K562 (cell line): Measurements from ENCODE around the gene CAB39. TPM values are rescaled to one million over a fixed set of nuclear protein-coding genes. Genes with fewer than 3 reads are reported as not detected.

Experiments
- ATAC-seq: fragments of 200-7000 bp; cut with Tn5 transposase; 3 replicates; pipeline ENCODE4 v1.9.1; 2020; ENCODE audit warnings: moderate library complexity
- BruUV-seq: library from RNA; stranded (reverse); fragments of 400-500 nt; replicated peaks from 2 replicates; lab custom pipeline; 2021; lab: Mats Ljungman, UMichigan
- CTCF ChIA-PET: fragments of 300-600 bp; formaldehyde crosslinking; extraction: SDS; loops from one replicate; lab custom pipeline; 2021; ENCODE audit warnings: low intra/inter-chr PET ratio; lab: Yijun Ruan, JAX
- POLR2A ChIA-PET: fragments of 300-600, 350-650 bp; sonication (Branson Sonifier 250); formaldehyde crosslinking; extraction: SDS; loops from one replicate; lab custom pipeline; 2021; ENCODE audit warnings: antibody characterized with exemption, inconsistent platforms; lab: Yijun Ruan, JAX
- DNase-seq, 4 experiments: peaks; one replicate each; pipeline versions ENCODE4 v3.0.0 to v3.0.0-alpha.2; 2011 to 2018; ENCODE audit warnings: low spot score in 3 of 4, mixed read lengths in 3 of 4; ENCODE audit errors: extremely low read depth in 1 of 4
- FAIRE-seq: peaks from 2 replicates; lab custom pipeline; 2011; peaks lifted over from hg19 to GRCh38; lab: Jason Lieb, UNC
- H2AFZ ChIP-seq: 2 replicates; pipeline ENCODE4 v1.6.0; 2011; ENCODE audit warnings: low read depth, low read length, control low read depth, inconsistent platforms
- H3K27ac ChIP-seq: fragments of 200-600 bp; 3 replicates; pipeline ENCODE4 v1.8.0; 2011; ENCODE audit warnings: low read depth, mild to moderate bottlenecking, control low read depth, inconsistent platforms, low read length, moderate library complexity, mixed read lengths; ENCODE audit errors: extremely low read depth
- H3K27me3 ChIP-seq, 2 experiments: fragments of 300-600 bp in 1 of 2; 2 replicates in 1 of 2; 3 replicates in 1 of 2; pipeline versions ENCODE4 v1.6.0 to v1.8.0; 2011; ENCODE audit warnings: inconsistent platforms in 2 of 2, low read length in 2 of 2, mild to moderate bottlenecking in 1 of 2, mixed read lengths in 1 of 2, moderate library complexity in 1 of 2; ENCODE audit not compliant: control insufficient read depth in 2 of 2, insufficient read depth in 2 of 2
- H3K36me3 ChIP-seq: fragments of 300-600 bp; 3 replicates; pipeline ENCODE4 v1.8.0; 2011; ENCODE audit warnings: mild to moderate bottlenecking, low read length, inconsistent platforms; ENCODE audit not compliant: control insufficient read depth, insufficient read depth
- H3K4me1 ChIP-seq, 2 experiments: fragments of 200-600 bp in 1 of 2; replicated peaks in 1 of 2; 2 replicates in 1 of 2; 3 replicates in 1 of 2; pipeline versions ENCODE4 v1.5.1 to v1.8.0; 2011; ENCODE audit warnings: inconsistent platforms in 2 of 2, low read length in 2 of 2, mild to moderate bottlenecking in 1 of 2, mixed read lengths in 1 of 2, moderate library complexity in 1 of 2; ENCODE audit not compliant: control insufficient read depth in 2 of 2, insufficient read depth in 2 of 2
- H3K4me2 ChIP-seq: 2 replicates; pipeline ENCODE4 v1.6.1; 2011; ENCODE audit warnings: low read length, control low read depth, inconsistent platforms, mixed read lengths; ENCODE audit not compliant: insufficient read depth
- H3K4me3 ChIP-seq: fragments of 200-600 bp; sonication (generic), shearing (Covaris generic); 2 replicates; pipeline ENCODE4 v1.5.1; 2016; ENCODE audit warnings: control low read depth, inconsistent platforms
- H3K79me2 ChIP-seq: fragments of 200-600 bp; 3 replicates; pipeline ENCODE4 v1.8.0; 2011; ENCODE audit warnings: low read length, inconsistent platforms; ENCODE audit not compliant: control insufficient read depth, insufficient read depth
- H3K9ac ChIP-seq, 2 experiments: 2 replicates each; pipeline versions ENCODE4 v1.6.0 to v1.6.1; 2011; ENCODE audit warnings: low read depth in 2 of 2, low read length in 2 of 2, control low read depth in 1 of 2, inconsistent platforms in 1 of 2, mild to moderate bottlenecking in 1 of 2, mixed read lengths in 1 of 2; ENCODE audit not compliant: insufficient read depth in 1 of 2
- H3K9me1 ChIP-seq: one replicate; pipeline ENCODE4 v1.6.0; 2011; ENCODE audit warnings: inconsistent platforms, mild to moderate bottlenecking, low read length, moderate library complexity; ENCODE audit not compliant: control insufficient read depth, insufficient read depth
- H3K9me3 ChIP-seq: replicated peaks from 2 replicates; pipeline ENCODE4 v1.5.1; 2011; ENCODE audit warnings: low read depth, low read length, inconsistent platforms; ENCODE audit not compliant: control insufficient read depth, insufficient read depth
- H4K20me1 ChIP-seq: replicated peaks from 2 replicates; pipeline ENCODE4 v1.6.1; 2011; ENCODE audit warnings: low read length, inconsistent platforms, mixed read lengths; ENCODE audit not compliant: control insufficient read depth, insufficient read depth
- CBX2 ChIP-seq: fragments of 200-600 bp; sonication (generic); IDR thresholded peaks from one replicate; pipeline ENCODE4 v1.6.1; 2012; ENCODE audit warnings: mild to moderate bottlenecking, low read length, inconsistent platforms; ENCODE audit not compliant: insufficient read depth, poor library complexity, severe bottlenecking
- EWSR1 ChIP-seq: fragments of 450-650 bp; IDR thresholded peaks from 2 replicates; pipeline ENCODE4 v1.6.1; 2018; ENCODE audit warnings: borderline replicate concordance, mild to moderate bottlenecking, low read depth, moderate library complexity; ENCODE audit not compliant: partially characterized antibody
- NCOA4 ChIP-seq: fragments of 450-650 bp; IDR thresholded peaks from 2 replicates; pipeline ENCODE4 v1.6.1; 2018; ENCODE audit warnings: mild to moderate bottlenecking; ENCODE audit not compliant: partially characterized antibody
- NFRKB ChIP-seq: fragments of 450-650 bp; IDR thresholded peaks from 2 replicates; pipeline ENCODE4 v1.6.1; 2016; ENCODE audit warnings: low read depth
- RBM39 ChIP-seq: fragments of 200-400 bp; formaldehyde crosslinking; optimal IDR thresholded peaks from 2 replicates; pipeline ENCODE3; 2018; ENCODE audit warnings: low read depth, low read length
- TARDBP ChIP-seq: fragments of 450-650 bp; IDR thresholded peaks from 2 replicates; pipeline ENCODE4 v1.6.1; 2016
- TFAM ChIP-seq: fragments of 250-450 bp; sonication (Bioruptor Pico); conservative IDR thresholded peaks from 2 replicates; pipeline ENCODE4 v1.5.0; 2021; ENCODE audit warnings: mild to moderate bottlenecking, moderate library complexity
- ZNF589 ChIP-seq: fragments of 200-800 bp; sonication (Bioruptor generic); IDR thresholded peaks from 2 replicates; pipeline ENCODE4 v1.6.1; 2016; ENCODE audit warnings: low read depth, missing genetic modification characterization, missing compliant biosample characterization
- WGBS: fragments of 100-300 bp; shearing (Covaris generic); methylation state at CpG from one replicate; pipeline ENCODE4 v1.1.6; 2016; ENCODE audit warnings: low coverage, mixed read lengths; ENCODE audit not compliant: insufficient coverage; ENCODE audit errors: missing lambda C conversion rate; 5-methylcytosine and 5-hydroxymethylcytosine counted together
- in situ Hi-C: fragments of 300-500 bp; cut with MboI; formaldehyde crosslinking; loops from 4 replicates; pipeline ENCODE4 v1.15.0; 2018; ENCODE audit warnings: inconsistent platforms, mixed read lengths
- intact Hi-C: fragments of 100-400 bp; cut with micrococcal nuclease; formaldehyde crosslinking; loops from 2 replicates; pipeline ENCODE4 v1.14.2; 2022
- polyA plus RNA-seq, 8 experiments: library from polyadenylated mRNA; depleted of rRNA in 4 of 8; stranded (reverse) in 5 of 8; unstranded in 3 of 8; fragments of >200 nt; fragmentation: Nextera tagmentation in 2 of 8; fragmentation: Illumina TruSeq in 1 of 8; extraction: Ambion mirVana in 2 of 8; extraction: Trizol in 1 of 8; gene quantifications; 2 replicates each; pipeline versions ENCODE4 v1.2.1 to v1.2.3, GENCODE V29; 2011 to 2014; ENCODE audit warnings: inconsistent platforms in 1 of 8, missing spikeins in 1 of 8
- total RNA-seq, 7 experiments: library from RNA; depleted of rRNA in 6 of 7; stranded (reverse); fragments of >200 nt in 6 of 7; fragmentation: Illumina TruSeq in 2 of 7; extraction: Trizol in 2 of 7; gene quantifications; 2 replicates each; pipeline versions ENCODE4 v1.2.1 to v1.2.3, GENCODE V29; 2011 to 2021; ENCODE audit warnings: low replicate concordance in 1 of 7
- TF ChIP-seq, protein P1 (sequence below), 2 experiments: fragments of 200-800 bp in 1 of 2; sonication (Bioruptor generic) in 1 of 2; sonication (generic) in 1 of 2; formaldehyde crosslinking in 1 of 2; IDR thresholded peaks in 1 of 2; conservative IDR thresholded peaks in 1 of 2; 2 replicates each; pipeline versions ENCODE4 v1.5.0 to v1.6.1; 2016 to 2020; ENCODE audit warnings: missing compliant biosample characterization in 1 of 2, missing genetic modification characterization in 1 of 2, missing genetic modification reagents in 1 of 2
- TF ChIP-seq, protein P2 (sequence below): sonication (generic); formaldehyde crosslinking; IDR thresholded peaks from 2 replicates; pipeline ENCODE4 v1.8.1; 2023; ENCODE audit warnings: missing genetic modification reagents, mild to moderate bottlenecking, borderline replicate concordance
- TF ChIP-seq, protein P3 (sequence below): fragments of 250-450 bp; sonication (Bioruptor Pico); IDR thresholded peaks from 2 replicates; pipeline ENCODE4 v1.4.0; 2020; ENCODE audit warnings: mild to moderate bottlenecking, moderate library complexity

The CAB39 gene
- total and polyA plus RNA-seq, 9 of the 15 experiments (the other 6 are each of a cell fraction or from before 2014, with no cell fraction given) = 27.2 to 94.4 (median 70.1) TPM

DNA sequence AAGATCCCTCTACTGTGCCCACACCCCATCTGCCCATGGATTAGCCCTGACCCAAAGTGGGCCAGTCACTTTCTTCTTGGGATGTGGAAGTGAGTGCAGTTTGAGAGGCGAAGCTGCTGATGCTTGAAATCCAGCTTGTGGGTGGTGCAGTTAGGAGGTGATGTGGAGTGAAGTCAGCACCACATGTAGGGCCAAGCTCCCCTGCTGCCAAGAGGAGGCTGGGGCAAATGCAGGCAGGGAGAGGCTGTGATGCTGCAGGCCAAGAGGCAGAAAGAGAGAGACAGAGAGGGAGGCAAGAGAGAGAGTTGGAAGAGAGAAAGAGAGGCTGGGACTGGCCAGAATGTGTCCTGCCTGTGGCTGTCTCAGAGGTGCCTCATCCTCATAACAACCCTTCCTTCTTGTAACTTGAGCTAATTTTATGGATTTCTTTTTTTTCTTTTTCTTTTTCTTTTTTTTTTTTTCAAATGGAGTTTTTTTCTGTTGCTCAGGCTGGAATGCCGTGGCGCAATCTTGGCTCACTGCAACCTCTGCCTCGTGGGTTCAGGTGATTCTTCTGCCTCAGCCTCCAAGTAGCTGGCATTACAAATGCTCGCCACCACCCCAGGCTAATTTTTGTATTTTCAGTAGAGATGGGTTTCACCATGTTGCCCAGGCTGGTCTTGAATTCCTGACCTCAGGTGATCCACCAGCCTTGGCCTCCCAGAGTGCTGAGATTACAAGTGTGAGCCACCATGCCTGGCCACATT lies 35.3 kb upstream of the CAB39 start:
- intact Hi-C loops = no loop called here
- 74% methylated on average over 5 of the region's 5 CpGs for WGBS
- FAIRE-seq (no peak), DNase-seq (no peak), ATAC-seq (no peak)
- Histone ChIP-seq H4K20me1 (no peaks in the 10 kb centered on the region), H3K9ac (no peak overlapping the region), H3K4me1 (peaks cover 9 to 11% of the 10 kb centered on the region in 2 experiments; a peak in 4 of 5 replicates), H3K36me3 (no peaks in the 10 kb centered on the region), H3K9me1 (no peaks in the 10 kb centered on the region), H3K79me2 (no peaks in the 10 kb centered on the region), H3K4me3 (no peak overlapping the region), H3K27me3 (no peaks in the 10 kb centered on the region), H3K27ac (no peak overlapping the region), H2AFZ (no peak overlapping the region), H3K4me2 (no peak overlapping the region), H3K9me3 (peaks cover 3% of the 10 kb centered on the region; the same call in 1 of the 2 replicates)
- CTCF ChIA-PET = no interaction called here
- no TSS peak for BruUV-seq
- POLR2A ChIA-PET = interaction anchor here (1.1 to 1.2 kb wide), 2 partner anchors 8 to 18 kb away, joined by 3 to 4 read pairs; no protein-coding TSS in a partner anchor
- in situ Hi-C loops = no loop called here
- TF ChIP-seq ZNF589 (CRISPR knock-in tag) = no peak
- no peak for TF ChIP-seq TFAM (CRISPR knock-in tag)
- no peak for TF ChIP-seq NCOA4
- no peak for TF ChIP-seq EWSR1
- TF ChIP-seq, protein P1, sequence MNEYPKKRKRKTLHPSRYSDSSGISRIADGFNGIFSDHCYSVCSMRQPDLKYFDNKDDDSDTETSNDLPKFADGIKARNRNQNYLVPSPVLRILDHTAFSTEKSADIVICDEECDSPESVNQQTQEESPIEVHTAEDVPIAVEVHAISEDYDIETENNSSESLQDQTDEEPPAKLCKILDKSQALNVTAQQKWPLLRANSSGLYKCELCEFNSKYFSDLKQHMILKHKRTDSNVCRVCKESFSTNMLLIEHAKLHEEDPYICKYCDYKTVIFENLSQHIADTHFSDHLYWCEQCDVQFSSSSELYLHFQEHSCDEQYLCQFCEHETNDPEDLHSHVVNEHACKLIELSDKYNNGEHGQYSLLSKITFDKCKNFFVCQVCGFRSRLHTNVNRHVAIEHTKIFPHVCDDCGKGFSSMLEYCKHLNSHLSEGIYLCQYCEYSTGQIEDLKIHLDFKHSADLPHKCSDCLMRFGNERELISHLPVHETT (CRISPR knock-in tag; conservative IDR thresholded peaks at IDR 0.05 in 1 of 2, IDR thresholded peaks at IDR 0.05 in 1 of 2) = no peak
- TF ChIP-seq, protein P2, sequence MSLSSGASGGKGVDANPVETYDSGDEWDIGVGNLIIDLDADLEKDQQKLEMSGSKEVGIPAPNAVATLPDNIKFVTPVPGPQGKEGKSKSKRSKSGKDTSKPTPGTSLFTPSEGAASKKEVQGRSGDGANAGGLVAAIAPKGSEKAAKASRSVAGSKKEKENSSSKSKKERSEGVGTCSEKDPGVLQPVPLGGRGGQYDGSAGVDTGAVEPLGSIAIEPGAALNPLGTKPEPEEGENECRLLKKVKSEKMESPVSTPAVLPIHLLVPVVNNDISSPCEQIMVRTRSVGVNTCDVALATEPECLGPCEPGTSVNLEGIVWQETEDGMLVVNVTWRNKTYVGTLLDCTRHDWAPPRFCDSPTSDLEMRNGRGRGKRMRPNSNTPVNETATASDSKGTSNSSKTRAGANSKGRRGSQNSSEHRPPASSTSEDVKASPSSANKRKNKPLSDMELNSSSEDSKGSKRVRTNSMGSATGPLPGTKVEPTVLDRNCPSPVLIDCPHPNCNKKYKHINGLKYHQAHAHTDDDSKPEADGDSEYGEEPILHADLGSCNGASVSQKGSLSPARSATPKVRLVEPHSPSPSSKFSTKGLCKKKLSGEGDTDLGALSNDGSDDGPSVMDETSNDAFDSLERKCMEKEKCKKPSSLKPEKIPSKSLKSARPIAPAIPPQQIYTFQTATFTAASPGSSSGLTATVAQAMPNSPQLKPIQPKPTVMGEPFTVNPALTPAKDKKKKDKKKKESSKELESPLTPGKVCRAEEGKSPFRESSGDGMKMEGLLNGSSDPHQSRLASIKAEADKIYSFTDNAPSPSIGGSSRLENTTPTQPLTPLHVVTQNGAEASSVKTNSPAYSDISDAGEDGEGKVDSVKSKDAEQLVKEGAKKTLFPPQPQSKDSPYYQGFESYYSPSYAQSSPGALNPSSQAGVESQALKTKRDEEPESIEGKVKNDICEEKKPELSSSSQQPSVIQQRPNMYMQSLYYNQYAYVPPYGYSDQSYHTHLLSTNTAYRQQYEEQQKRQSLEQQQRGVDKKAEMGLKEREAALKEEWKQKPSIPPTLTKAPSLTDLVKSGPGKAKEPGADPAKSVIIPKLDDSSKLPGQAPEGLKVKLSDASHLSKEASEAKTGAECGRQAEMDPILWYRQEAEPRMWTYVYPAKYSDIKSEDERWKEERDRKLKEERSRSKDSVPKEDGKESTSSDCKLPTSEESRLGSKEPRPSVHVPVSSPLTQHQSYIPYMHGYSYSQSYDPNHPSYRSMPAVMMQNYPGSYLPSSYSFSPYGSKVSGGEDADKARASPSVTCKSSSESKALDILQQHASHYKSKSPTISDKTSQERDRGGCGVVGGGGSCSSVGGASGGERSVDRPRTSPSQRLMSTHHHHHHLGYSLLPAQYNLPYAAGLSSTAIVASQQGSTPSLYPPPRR = no peak
- TF ChIP-seq NFRKB = no peak
- TF ChIP-seq, protein P3, sequence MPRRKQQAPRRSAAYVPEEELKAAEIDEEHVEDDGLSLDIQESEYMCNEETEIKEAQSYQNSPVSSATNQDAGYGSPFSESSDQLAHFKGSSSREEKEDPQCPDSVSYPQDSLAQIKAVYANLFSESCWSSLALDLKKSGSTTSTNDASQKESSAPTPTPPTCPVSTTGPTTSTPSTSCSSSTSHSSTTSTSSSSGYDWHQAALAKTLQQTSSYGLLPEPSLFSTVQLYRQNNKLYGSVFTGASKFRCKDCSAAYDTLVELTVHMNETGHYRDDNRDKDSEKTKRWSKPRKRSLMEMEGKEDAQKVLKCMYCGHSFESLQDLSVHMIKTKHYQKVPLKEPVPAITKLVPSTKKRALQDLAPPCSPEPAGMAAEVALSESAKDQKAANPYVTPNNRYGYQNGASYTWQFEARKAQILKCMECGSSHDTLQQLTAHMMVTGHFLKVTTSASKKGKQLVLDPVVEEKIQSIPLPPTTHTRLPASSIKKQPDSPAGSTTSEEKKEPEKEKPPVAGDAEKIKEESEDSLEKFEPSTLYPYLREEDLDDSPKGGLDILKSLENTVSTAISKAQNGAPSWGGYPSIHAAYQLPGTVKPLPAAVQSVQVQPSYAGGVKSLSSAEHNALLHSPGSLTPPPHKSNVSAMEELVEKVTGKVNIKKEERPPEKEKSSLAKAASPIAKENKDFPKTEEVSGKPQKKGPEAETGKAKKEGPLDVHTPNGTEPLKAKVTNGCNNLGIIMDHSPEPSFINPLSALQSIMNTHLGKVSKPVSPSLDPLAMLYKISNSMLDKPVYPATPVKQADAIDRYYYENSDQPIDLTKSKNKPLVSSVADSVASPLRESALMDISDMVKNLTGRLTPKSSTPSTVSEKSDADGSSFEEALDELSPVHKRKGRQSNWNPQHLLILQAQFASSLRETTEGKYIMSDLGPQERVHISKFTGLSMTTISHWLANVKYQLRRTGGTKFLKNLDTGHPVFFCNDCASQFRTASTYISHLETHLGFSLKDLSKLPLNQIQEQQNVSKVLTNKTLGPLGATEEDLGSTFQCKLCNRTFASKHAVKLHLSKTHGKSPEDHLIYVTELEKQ (CRISPR knock-in tag) = no peak
- no peak for TF ChIP-seq RBM39
- no peak for TF ChIP-seq TARDBP
- TF ChIP-seq CBX2 = no peak
